Loucy (cell line): Measurements from ENCODE around the gene CTR9.

Source experiments
- H2AFZ ChIP-seq: fragments of 200-600 bp; sonication (generic); 2 replicates; pipeline ENCODE4 v1.6.0; 2016; ENCODE audit warnings: antibody characterized with exemption, mild to moderate bottlenecking, low read length, moderate library complexity
- H3F3A ChIP-seq: fragments of 200-600 bp; 2 replicates; pipeline ENCODE4 v1.6.0; 2016; ENCODE audit warnings: antibody characterized with exemption, low read depth, mild to moderate bottlenecking
- H3K27me3 ChIP-seq: fragments of 200-600 bp; sonication (generic); 2 replicates; pipeline ENCODE4 v1.6.1; 2014; ENCODE audit warnings: low read length, mild to moderate bottlenecking; ENCODE audit not compliant: insufficient read depth, poor library complexity, severe bottlenecking
- H3K36me3 ChIP-seq: fragments of 200-600 bp; sonication (generic); 2 replicates; pipeline ENCODE4 v1.6.1; 2016; ENCODE audit warnings: low read length; ENCODE audit not compliant: insufficient read depth
- H3K4me1 ChIP-seq: fragments of 200-600 bp; sonication (generic); 2 replicates; pipeline ENCODE4 v1.5.1; 2014; ENCODE audit warnings: low read length, mild to moderate bottlenecking; ENCODE audit not compliant: insufficient read depth, poor library complexity, severe bottlenecking
- H3K4me2 ChIP-seq: fragments of 200-600 bp; sonication (generic); 2 replicates; pipeline ENCODE4 v1.6.0; 2014; ENCODE audit warnings: antibody characterized with exemption, low read length, low read depth, mild to moderate bottlenecking; ENCODE audit not compliant: poor library complexity, severe bottlenecking
- H3K4me3 ChIP-seq: fragments of 200-600 bp; sonication (generic); 2 replicates; pipeline ENCODE4 v1.5.1; 2014; ENCODE audit warnings: low read length, mild to moderate bottlenecking, mixed read lengths; ENCODE audit not compliant: poor library complexity, severe bottlenecking
- H3K79me2 ChIP-seq: fragments of 200-600 bp; sonication (generic); 2 replicates; pipeline ENCODE4 v1.6.1; 2014; ENCODE audit warnings: low read length; ENCODE audit not compliant: insufficient read depth
- H3K9ac ChIP-seq: fragments of 200-600 bp; sonication (generic); 2 replicates; pipeline ENCODE4 v1.6.0; 2014; ENCODE audit warnings: mild to moderate bottlenecking, low read depth, low read length, moderate library complexity; ENCODE audit not compliant: poor library complexity, severe bottlenecking
- H3K9me2 ChIP-seq: fragments of 200-600 bp; sonication (generic); replicated peaks from 2 replicates; pipeline ENCODE4 v1.6.1; 2016; ENCODE audit warnings: low read depth, low read length, mixed read lengths
- H3K9me3 ChIP-seq: fragments of 200-600 bp; sonication (generic); 2 replicates; pipeline ENCODE4 v1.6.1; 2014; ENCODE audit warnings: mild to moderate bottlenecking, antibody characterized with exemption, low read length, low read depth; ENCODE audit not compliant: insufficient read depth
- H4K20me1 ChIP-seq: fragments of 200-600 bp; sonication (generic); 2 replicates; pipeline ENCODE4 v1.6.0; 2014; ENCODE audit warnings: antibody characterized with exemption, low read length, mild to moderate bottlenecking; ENCODE audit not compliant: insufficient read depth, poor library complexity, severe bottlenecking
- EZH2phosphoT487 ChIP-seq: fragments of 200-600 bp; IDR thresholded peaks from 2 replicates; pipeline ENCODE4 v1.6.1; 2018; ENCODE audit warnings: antibody characterized with exemption, mild to moderate bottlenecking, moderate library complexity, borderline replicate concordance
- TF ChIP-seq, protein P1 (sequence below): fragments of 200-600 bp; sonication (generic); conservative IDR thresholded peaks from 2 replicates; pipeline ENCODE4 v1.5.1; 2014; ENCODE audit warnings: mild to moderate bottlenecking, antibody characterized with exemption, low read length

The CTR9 gene

DNA sequence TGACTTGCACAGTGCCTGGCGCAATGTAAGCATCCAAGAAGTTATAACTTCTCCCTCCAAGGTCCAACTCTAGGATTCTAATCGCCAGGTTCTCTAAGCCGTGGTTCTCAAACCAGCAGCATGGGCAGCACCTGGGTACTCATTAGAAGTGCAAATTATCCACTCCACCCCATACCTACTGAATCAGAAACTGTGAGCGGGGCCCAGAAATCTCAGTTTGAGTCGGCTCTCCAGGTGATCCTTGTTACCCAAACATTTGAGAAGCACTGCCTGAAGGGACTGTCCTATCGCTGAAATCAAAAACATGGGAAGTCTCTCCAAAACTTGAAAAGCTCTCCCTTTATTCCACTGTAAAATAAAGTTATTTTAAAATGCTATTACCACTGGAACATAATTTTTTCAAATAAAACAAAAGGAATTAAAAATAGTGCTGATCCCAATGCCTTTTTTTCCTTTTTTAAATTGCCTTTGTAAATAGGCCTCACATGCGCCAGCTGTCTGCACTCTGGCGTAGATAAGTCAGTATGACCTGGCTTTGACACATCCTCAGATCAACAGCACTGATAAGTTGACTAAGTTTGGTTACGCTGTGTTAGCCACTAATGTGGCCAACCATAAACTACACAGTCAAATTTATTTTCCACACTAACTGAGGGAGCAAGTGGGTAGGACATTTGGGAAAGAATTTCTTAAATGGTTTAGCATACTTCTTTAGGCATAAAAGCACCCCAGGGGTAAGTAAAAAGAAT lies 8.4 kb upstream of the CTR9 start:
- H3K4me2 ChIP-seq, result peak overlapping the region; percentile 96
- no peaks in the 10 kb centered on the region for H3K9me3 ChIP-seq
- no peak overlapping the region for H2AFZ ChIP-seq
- H3K79me2 ChIP-seq, result no peaks in the 10 kb centered on the region
- TF ChIP-seq, protein P1, sequence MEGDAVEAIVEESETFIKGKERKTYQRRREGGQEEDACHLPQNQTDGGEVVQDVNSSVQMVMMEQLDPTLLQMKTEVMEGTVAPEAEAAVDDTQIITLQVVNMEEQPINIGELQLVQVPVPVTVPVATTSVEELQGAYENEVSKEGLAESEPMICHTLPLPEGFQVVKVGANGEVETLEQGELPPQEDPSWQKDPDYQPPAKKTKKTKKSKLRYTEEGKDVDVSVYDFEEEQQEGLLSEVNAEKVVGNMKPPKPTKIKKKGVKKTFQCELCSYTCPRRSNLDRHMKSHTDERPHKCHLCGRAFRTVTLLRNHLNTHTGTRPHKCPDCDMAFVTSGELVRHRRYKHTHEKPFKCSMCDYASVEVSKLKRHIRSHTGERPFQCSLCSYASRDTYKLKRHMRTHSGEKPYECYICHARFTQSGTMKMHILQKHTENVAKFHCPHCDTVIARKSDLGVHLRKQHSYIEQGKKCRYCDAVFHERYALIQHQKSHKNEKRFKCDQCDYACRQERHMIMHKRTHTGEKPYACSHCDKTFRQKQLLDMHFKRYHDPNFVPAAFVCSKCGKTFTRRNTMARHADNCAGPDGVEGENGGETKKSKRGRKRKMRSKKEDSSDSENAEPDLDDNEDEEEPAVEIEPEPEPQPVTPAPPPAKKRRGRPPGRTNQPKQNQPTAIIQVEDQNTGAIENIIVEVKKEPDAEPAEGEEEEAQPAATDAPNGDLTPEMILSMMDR, result no peak
- no peak for TF ChIP-seq EZH2phosphoT487
- H3K9me2 ChIP-seq, result no peaks in the 10 kb centered on the region
- H3K4me3 ChIP-seq, result peak overlapping the region; percentile 68
- peak overlapping the region; percentile 76 for H3K9ac ChIP-seq
- H3F3A ChIP-seq, result peaks cover 22% of the 10 kb centered on the region
- no peaks in the 10 kb centered on the region for H4K20me1 ChIP-seq
- no peaks in the 10 kb centered on the region for H3K27me3 ChIP-seq
- H3K4me1 ChIP-seq, result peaks cover 64% of the 10 kb centered on the region
- H3K36me3 ChIP-seq, result no peaks in the 10 kb centered on the region

DNA sequence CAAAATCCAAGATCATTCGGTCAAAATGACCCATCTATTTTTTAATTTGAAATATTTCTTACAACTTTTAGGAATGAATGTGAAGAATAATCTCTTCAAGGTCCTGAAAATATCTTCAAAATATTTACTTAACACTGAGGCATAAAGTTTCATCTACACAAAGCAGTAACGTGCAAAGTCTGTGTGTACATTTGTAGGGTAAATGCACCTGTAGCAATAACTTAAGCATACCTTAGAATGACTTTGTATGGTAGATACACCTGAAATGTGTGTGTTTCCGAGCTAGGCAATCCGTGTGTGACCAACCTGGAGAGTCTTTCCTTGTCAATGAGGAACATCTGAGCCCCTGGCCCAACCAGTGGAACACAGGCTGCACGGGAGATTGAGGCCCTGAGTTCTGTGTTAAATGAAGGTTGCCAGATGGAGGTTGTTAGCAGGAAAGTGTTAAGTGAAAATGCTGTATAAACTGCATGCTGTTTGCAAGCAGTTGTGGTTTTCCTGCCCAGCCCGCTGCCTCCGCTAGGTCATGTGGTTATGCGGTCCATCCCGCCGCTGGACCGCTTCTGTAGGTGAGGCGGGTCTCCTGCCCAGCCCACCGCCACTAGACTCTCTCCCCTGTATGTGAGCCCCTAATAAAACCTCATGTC lies 7.6 kb upstream of the CTR9 start:
- peak overlapping the region; percentile 96 for H3K4me2 ChIP-seq
- peaks cover 22% of the 10 kb centered on the region for H3F3A ChIP-seq
- no peaks in the 10 kb centered on the region for H3K79me2 ChIP-seq
- no peak overlapping the region for H2AFZ ChIP-seq
- peaks cover 73% of the 10 kb centered on the region for H3K4me1 ChIP-seq
- no peaks in the 10 kb centered on the region for H4K20me1 ChIP-seq
- no peaks in the 10 kb centered on the region for H3K9me3 ChIP-seq
- H3K9me2 ChIP-seq, result no peaks in the 10 kb centered on the region
- peak overlapping the region; percentile 68 for H3K4me3 ChIP-seq
- H3K27me3 ChIP-seq, result no peaks in the 10 kb centered on the region
- peak overlapping the region; percentile 76 for H3K9ac ChIP-seq
- no peaks in the 10 kb centered on the region for H3K36me3 ChIP-seq
- TF ChIP-seq, protein P1, result no peak

DNA sequence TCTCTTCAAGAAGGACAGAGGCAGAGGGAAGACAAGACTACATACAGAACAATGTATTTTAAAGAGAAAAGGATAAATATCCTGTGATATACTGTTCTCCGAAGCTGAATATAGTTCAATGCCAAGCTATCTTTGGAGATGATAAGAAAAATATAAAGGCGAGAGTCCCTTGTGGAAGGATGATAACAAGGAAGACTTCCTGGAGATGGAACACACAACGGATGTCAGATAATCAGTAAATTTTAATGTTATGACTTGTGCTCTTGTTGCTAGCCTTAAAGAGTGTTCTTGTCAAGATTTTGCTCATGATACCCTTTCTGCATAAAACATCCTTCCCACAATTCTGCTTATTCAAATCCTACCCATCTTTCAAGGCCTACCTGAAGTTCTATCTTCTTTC lies 6.8 kb upstream of the CTR9 start:
- Histone ChIP-seq H3K9ac (peak overlapping the region; percentile 19), H3K36me3 (no peaks in the 10 kb centered on the region), H3K4me1 (peaks cover 80% of the 10 kb centered on the region), H3K79me2 (no peaks in the 10 kb centered on the region), H4K20me1 (no peaks in the 10 kb centered on the region), H3K9me3 (no peaks in the 10 kb centered on the region), H3K4me2 (peak overlapping the region; percentile 96), H3F3A (peaks cover 22% of the 10 kb centered on the region), H2AFZ (no peak overlapping the region), H3K27me3 (no peaks in the 10 kb centered on the region), H3K9me2 (no peaks in the 10 kb centered on the region), H3K4me3 (peak overlapping the region; percentile 68)
- TF ChIP-seq, protein P1, result no peak
- TF ChIP-seq EZH2phosphoT487, result no peak
